ENCODE results near the gene TDG. TPM values are rescaled to one million over a fixed set of nuclear protein-coding genes. Genes with fewer than 3 reads are reported as not detected.
A peak's percentile ranks its signal among the peaks of the same experiment; 100 is the strongest.

The TDG gene
- total RNA-seq, 6 donors from 2014 or later: 14.8 to 24.5 (median 17.4) TPM

DNA sequence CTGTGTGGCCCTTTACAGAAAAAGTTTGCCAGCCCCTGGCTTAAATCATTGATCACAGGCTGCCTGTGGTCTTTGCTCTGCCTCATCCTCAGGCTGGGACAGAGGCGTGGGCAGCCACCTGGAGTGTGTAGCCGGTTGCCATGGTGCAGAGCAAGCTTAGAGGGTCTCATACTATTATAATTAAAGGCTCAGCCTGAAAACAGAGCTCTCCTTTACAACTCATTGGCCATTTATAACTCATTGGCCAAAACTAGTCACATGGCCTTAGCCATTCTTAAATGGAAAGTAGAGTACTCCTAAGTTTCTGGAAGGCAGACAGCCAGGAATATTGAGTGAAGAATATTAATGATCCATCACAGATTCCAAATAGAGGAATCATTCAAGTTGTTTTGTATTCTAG lies 32.4 kb upstream of the TDG start:
- H3K27ac ChIP-seq: no peak overlapping the region
- peaks cover 13 to 61% (median 38%) of the 10 kb centered on the region in 4 donors for H3K36me3 ChIP-seq
- TF ChIP-seq, protein P1, sequence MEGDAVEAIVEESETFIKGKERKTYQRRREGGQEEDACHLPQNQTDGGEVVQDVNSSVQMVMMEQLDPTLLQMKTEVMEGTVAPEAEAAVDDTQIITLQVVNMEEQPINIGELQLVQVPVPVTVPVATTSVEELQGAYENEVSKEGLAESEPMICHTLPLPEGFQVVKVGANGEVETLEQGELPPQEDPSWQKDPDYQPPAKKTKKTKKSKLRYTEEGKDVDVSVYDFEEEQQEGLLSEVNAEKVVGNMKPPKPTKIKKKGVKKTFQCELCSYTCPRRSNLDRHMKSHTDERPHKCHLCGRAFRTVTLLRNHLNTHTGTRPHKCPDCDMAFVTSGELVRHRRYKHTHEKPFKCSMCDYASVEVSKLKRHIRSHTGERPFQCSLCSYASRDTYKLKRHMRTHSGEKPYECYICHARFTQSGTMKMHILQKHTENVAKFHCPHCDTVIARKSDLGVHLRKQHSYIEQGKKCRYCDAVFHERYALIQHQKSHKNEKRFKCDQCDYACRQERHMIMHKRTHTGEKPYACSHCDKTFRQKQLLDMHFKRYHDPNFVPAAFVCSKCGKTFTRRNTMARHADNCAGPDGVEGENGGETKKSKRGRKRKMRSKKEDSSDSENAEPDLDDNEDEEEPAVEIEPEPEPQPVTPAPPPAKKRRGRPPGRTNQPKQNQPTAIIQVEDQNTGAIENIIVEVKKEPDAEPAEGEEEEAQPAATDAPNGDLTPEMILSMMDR (IDR thresholded peaks at IDR 0.05): no peak
- TF ChIP-seq EP300 (IDR thresholded peaks at IDR 0.05) (no peak), POLR2AphosphoS5 (IDR thresholded peaks at IDR 0.05) (no peak)
- no peaks in the 10 kb centered on the region for H3K27me3 ChIP-seq
- no peak overlapping the region for H3K4me3 ChIP-seq
- DNase-seq: no peak
- H3K9me3 ChIP-seq: no peaks in the 10 kb centered on the region
- H3K4me1 ChIP-seq: peaks cover 30 to 63% (median 48%) of the 10 kb centered on the region in 4 donors
- ATAC-seq (ENCODE audit: low FRiP score in 2 of 2): no peak
- 75 to 92% methylated on average over 2 of the region's 2 CpGs for WGBS, 2 donors

DNA sequence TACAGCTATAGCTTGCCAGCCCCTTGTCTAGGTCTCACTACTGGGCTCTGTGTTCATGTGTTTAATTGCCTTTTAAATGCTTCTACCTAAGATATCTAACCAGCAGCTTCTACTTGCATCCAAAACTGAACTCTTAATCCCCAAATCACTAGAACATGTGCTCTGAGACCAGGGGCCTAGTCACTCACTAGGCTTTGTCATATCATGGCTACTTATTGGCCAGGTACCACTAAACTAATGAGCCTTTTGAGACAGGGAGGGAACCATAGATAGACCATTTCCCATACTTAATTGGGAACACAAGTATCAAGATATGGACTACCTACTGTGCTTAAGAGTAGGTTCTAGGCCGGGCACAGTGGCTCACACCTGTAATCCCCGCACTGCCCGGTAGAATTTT lies 29.0 kb upstream of the TDG start:
- Histone ChIP-seq H3K4me3 (no peak overlapping the region), H3K4me1 (peaks cover 25 to 46% (median 38%) of the 10 kb centered on the region in 4 donors), H3K27ac (no peak overlapping the region), H3K9me3 (no peaks in the 10 kb centered on the region), H3K27me3 (no peaks in the 10 kb centered on the region), H3K36me3 (peaks cover 45 to 95% (median 70%) of the 10 kb centered on the region in 4 donors)
- TF ChIP-seq, protein P1 (IDR thresholded peaks at IDR 0.05): no peak
- TF ChIP-seq POLR2AphosphoS5 (IDR thresholded peaks at IDR 0.05): no peak
- no peak for TF ChIP-seq EP300 (IDR thresholded peaks at IDR 0.05)
- TF ChIP-seq POLR2A (IDR thresholded peaks at IDR 0.05): no peak
- WGBS, 2 donors: 97 to 100% methylated on average over 3 of the region's 3 CpGs
- no peak for DNase-seq
- ATAC-seq (ENCODE audit: low FRiP score in 2 of 2): no peak

DNA sequence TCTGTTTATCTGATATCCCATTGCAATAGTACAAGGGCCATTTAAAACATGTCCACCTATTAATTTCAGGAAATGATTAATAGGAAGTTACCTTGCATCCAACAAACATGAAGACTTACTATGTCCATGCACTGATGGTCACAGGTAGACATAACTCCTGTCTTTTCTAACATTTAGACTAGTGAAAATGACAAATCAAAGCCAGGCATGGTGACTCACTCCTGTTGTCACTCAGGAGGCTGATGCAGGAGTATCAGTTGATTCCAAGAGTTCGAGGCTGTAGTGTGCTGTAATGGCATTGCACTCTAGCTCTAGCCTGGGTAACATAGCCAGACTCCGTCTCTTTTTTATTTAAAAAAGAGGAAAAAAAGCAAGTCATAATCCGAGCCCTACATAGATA lies 20.7 kb upstream of the TDG start:
- 87 to 94% methylated on average over 3 of the region's 3 CpGs for WGBS, 2 donors
- no peak overlapping the region for H3K4me3 ChIP-seq
- H3K9me3 ChIP-seq: no peaks in the 10 kb centered on the region
- no peak for DNase-seq
- ATAC-seq (ENCODE audit: low FRiP score in 2 of 2): no peak
- TF ChIP-seq, protein P1 (IDR thresholded peaks at IDR 0.05): no peak
- TF ChIP-seq POLR2A (IDR thresholded peaks at IDR 0.05) (no peak), POLR2AphosphoS5 (IDR thresholded peaks at IDR 0.05) (no peak), EP300 (IDR thresholded peaks at IDR 0.05) (no peak)
- no peak overlapping the region for H3K27ac ChIP-seq
- H3K4me1 ChIP-seq: no peaks in the 10 kb centered on the region
- H3K27me3 ChIP-seq: no peaks in the 10 kb centered on the region
- peaks cover 81 to 100% (median 96%) of the 10 kb centered on the region in 4 donors for H3K36me3 ChIP-seq

DNA sequence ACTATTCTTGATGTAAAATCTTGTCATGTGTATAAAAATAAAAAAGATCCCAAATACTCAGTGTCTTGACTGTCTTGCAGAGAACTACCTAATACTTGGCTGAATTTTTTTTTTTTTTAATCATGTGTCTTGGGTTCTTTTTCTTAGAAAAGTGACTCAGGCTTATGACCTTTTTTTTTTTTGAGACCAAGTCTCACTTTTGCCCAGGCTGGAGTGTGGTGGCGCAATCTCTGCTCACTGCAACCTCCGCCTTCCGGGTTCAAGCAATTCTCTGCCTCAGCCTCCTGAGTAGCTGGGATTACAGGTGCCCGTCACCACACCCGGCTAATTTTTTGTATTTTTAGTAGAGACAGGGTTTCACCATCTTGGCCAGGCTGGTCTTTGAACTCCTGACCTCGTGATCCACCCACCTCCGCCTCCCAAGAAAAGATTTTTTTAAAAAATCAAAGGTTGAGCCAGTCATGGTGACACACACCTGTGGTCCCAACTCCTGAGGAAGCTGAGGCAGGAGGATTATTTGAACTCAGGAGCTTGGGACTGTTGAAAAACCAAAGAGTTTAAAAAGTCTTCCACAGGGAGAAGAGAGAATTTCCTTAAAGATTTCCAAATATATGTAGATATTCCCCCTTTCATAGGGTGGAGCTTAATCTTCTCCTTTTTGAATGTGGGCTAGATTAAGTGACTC lies 17.7 kb upstream of the TDG start:
- ATAC-seq (ENCODE audit: low FRiP score in 2 of 2): no peak
- H3K4me3 ChIP-seq: no peak overlapping the region
- H3K27ac ChIP-seq: no peak overlapping the region
- WGBS, 2 donors: 77 to 95% methylated on average over 7 of the region's 7 CpGs
- H3K4me1 ChIP-seq: no peaks in the 10 kb centered on the region
- peak in 1 of 2 donors; percentile 43 for DNase-seq
- TF ChIP-seq POLR2AphosphoS5 (IDR thresholded peaks at IDR 0.05) (no peak), EP300 (IDR thresholded peaks at IDR 0.05) (no peak), POLR2A (IDR thresholded peaks at IDR 0.05) (no peak)
- TF ChIP-seq, protein P1 (IDR thresholded peaks at IDR 0.05): no peak
- no peaks in the 10 kb centered on the region for H3K27me3 ChIP-seq
- peaks cover 68 to 100% (median 86%) of the 10 kb centered on the region in 4 donors for H3K36me3 ChIP-seq
- H3K9me3 ChIP-seq: no peaks in the 10 kb centered on the region

Data from upper lobe of left lung (tissue), 6 donors.